ENCODE data around the gene GABRB1. TPM values are rescaled to one million over a fixed set of nuclear protein-coding genes. Genes with fewer than 3 reads are reported as not detected.

The GABRB1 gene
- total RNA-seq, 1 donor, result 1.4 TPM

DNA sequence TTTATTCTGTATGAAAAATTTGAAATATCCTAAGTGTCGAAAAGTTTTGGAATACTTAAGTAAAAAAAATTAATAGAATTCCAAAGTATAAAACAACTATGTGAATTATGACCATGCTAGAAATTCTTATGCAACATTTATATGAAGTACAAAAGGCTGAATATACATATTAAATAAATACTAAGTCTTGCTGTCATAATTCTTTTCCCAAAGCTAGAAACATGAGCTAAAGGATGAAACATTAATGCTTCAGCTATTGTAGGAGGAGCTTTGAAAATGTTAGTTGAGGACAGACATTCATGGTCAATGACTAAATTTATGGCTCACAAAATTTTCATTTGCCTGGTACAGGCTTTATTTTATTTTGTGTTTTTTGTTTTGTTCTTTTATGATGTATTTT lies 207.3 kb downstream of the GABRB1 start:
- TF ChIP-seq, protein P1, sequence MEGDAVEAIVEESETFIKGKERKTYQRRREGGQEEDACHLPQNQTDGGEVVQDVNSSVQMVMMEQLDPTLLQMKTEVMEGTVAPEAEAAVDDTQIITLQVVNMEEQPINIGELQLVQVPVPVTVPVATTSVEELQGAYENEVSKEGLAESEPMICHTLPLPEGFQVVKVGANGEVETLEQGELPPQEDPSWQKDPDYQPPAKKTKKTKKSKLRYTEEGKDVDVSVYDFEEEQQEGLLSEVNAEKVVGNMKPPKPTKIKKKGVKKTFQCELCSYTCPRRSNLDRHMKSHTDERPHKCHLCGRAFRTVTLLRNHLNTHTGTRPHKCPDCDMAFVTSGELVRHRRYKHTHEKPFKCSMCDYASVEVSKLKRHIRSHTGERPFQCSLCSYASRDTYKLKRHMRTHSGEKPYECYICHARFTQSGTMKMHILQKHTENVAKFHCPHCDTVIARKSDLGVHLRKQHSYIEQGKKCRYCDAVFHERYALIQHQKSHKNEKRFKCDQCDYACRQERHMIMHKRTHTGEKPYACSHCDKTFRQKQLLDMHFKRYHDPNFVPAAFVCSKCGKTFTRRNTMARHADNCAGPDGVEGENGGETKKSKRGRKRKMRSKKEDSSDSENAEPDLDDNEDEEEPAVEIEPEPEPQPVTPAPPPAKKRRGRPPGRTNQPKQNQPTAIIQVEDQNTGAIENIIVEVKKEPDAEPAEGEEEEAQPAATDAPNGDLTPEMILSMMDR (IDR thresholded peaks at IDR 0.05; ENCODE audit: insufficient read depth, low read length), result no peak
- H3K4me3 ChIP-seq (ENCODE audit: low read depth, low read length), result no peak overlapping the region
- DNase-seq (ENCODE audit: low read depth), result peak; percentile 16

DNA sequence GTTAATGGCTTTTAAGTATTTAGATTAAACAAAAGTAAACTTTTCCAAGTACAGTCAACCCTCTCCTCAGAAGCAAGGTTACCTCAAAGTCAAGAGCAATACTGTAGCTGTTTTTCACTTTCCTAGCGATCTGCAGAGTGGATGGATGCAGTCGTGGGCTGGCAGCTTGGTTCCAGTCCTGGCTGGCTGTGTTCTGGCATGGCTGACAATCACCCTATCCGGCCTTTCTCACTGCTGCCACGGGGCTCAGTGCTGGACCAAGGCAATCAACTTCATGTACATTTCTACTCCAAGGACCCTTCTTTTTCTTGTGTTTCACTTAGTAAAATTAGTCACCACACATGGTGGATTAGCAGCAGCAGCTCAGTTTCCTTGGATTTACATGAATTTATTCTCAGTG lies 208.3 kb downstream of the GABRB1 start:
- no peak for DNase-seq (ENCODE audit: low read depth)
- H3K4me3 ChIP-seq (ENCODE audit: low read depth, low read length), result no peak overlapping the region
- TF ChIP-seq, protein P1 (IDR thresholded peaks at IDR 0.05; ENCODE audit: insufficient read depth, low read length), result no peak

DNA sequence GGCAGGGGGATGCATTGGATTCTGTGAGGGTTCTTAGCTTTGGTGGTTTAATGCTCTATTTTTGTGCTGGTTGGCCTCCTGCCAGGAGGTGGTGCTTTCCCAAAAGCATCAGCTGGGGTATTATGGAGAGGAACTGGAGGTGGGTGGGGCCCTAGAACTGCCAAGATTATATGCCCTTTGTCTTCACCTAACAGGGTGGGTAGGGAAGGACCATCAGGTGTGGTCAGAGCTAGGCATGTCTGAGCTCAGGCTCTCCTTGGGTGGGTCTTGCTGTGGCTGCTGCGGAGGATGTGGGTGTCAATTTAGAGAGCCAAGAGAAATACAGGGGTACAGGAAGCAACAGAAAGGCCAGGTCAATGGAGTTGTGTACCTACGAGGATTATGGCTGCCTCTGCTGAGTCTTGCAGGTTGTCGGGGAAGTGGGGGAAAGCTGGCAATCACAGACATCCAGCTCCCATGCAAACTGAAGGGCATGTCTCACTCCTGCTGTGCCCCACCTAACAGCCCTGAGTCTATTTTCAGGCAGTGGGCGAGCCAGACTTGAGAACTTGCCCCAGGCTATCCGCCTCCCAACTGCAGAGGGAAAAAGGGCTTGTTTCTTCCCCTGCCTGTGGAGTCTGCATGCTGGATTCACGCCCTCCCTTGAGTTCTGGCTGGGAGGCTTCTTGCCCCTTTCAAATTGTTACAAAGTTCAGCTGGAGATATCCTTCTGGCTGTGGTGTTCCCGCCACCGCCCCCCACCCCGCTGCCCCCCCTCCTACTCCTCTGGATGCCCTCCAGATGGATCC lies 220.2 kb downstream of the GABRB1 start:
- no peak for DNase-seq (ENCODE audit: low read depth)
- no peak overlapping the region for H3K4me3 ChIP-seq (ENCODE audit: low read depth, low read length)
- TF ChIP-seq, protein P1 (IDR thresholded peaks at IDR 0.05; ENCODE audit: insufficient read depth, low read length), result no peak

DNA sequence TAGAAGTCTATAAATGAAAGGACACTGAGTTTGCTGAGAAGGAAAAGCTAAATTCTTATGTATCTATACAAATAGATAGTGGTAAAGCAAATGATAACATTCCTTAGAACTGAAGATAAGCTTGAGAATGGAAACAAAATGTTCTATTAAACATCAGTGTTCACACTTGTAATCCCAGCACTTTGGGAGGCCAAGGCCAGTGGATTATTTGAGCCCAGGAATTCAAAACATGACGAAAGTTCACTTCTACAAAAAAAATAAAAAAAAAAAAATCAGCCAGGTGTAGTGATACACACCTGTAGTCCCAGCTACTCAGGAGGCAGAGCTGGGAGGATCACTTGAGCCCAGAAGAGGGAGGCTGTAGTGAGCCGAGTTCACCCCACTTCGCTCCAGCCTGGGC lies 232.4 kb downstream of the GABRB1 start:
- no peak overlapping the region for H3K4me3 ChIP-seq (ENCODE audit: low read depth, low read length)
- TF ChIP-seq, protein P1 (IDR thresholded peaks at IDR 0.05; ENCODE audit: insufficient read depth, low read length), result no peak
- no peak for DNase-seq (ENCODE audit: low read depth)

DNA sequence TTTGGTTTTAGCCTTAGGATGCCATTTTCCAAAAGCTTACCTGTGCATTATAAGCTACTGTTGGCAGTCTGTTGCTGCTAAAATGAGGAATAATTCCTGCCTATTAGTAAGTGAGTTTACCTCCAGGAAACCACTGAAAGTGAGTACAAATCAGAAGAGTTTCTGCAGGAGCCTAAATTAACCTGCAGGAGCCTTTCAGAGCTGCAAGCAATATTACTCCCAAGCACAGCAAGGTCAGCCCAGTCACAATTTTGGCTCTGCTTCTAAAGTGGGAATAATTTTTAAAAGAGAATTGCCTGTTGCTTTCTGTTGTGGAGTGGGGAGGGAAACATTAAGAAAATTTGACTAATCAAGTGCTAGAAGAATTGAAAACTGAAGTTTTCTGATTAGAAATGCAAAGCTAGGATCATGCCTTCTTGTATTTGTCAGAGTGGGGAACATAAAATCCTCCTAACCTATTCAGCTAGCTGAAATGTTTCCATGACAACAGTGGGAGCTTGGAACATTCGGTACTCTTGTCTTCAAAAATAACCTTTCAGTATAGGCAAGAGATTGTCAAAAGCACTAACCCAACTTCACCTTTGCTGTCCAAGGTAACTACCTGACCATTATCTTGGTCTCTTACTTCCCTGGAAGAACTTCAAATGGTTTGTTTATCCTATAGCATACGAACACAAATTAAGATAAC lies 239.0 kb downstream of the GABRB1 start:
- no peak overlapping the region for H3K4me3 ChIP-seq (ENCODE audit: low read depth, low read length)
- no peak for DNase-seq (ENCODE audit: low read depth)
- TF ChIP-seq, protein P1 (IDR thresholded peaks at IDR 0.05; ENCODE audit: insufficient read depth, low read length), result no peak

DNA sequence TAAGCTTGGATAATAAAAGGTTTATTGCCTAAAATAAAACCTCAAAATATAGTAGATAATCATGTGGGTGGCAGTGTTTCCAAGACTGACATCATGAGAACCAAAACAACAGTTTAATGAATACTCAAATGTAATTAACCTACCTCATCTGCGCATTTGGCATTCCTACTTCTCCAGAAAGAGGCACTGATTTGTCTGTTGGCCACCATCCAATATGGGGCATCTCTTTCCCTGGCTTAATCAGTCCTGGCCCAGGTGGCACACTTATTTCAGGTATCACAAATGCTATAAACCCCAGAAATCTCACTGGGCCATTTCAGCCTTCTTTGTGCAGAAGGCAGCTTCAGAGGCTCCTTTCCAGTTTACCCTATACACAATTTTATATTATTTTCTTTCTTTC lies 239.9 kb downstream of the GABRB1 start:
- TF ChIP-seq, protein P1 (IDR thresholded peaks at IDR 0.05; ENCODE audit: insufficient read depth, low read length), result no peak
- H3K4me3 ChIP-seq (ENCODE audit: low read depth, low read length), result no peak overlapping the region
- no peak for DNase-seq (ENCODE audit: low read depth)

Measured in fibroblast of the aortic adventitia (primary cell).